HepG2 (cell line): Measurements from ENCODE around the gene MRPL38. TPM values are rescaled to one million over a fixed set of nuclear protein-coding genes. Genes with fewer than 3 reads are reported as not detected.

Source experiments
- ARID3A ChIP-seq: IDR thresholded peaks from 2 replicates; pipeline ENCODE4 v1.6.1; 2012; ENCODE audit warnings: low read depth, low read length, improper control_type of control experiment
- BHLHE40 ChIP-seq: IDR thresholded peaks from 2 replicates; pipeline ENCODE4 v1.6.1; 2011; ENCODE audit warnings: low read length, improper control_type of control experiment
- CENPBD1 ChIP-seq: sonication (generic); formaldehyde crosslinking; IDR thresholded peaks from 2 replicates; pipeline ENCODE4 v1.8.0; 2022; ENCODE audit warnings: missing genetic modification reagents, low read depth, mild to moderate bottlenecking, borderline replicate concordance
- E2F5 ChIP-seq: sonication (generic); formaldehyde crosslinking; conservative IDR thresholded peaks from 2 replicates; pipeline ENCODE4 v1.4.0; 2020; ENCODE audit warnings: missing genetic modification reagents
- ELF3 ChIP-seq: IDR thresholded peaks from 2 replicates; pipeline ENCODE4 v1.6.1; 2016; ENCODE audit warnings: missing genetic modification reagents, missing compliant biosample characterization
- FOXK2 ChIP-seq: fragments of 450-650 bp; IDR thresholded peaks from 2 replicates; pipeline ENCODE4 v1.6.1; 2016
- JUN ChIP-seq: sonication (generic); formaldehyde crosslinking; IDR thresholded peaks from 2 replicates; pipeline ENCODE4 v1.4.0; 2020; ENCODE audit warnings: mild to moderate bottlenecking, missing genetic modification reagents
- NCOA2 ChIP-seq: sonication (generic); formaldehyde crosslinking; IDR thresholded peaks from 2 replicates; pipeline ENCODE4 v1.8.0; 2022; ENCODE audit warnings: inconsistent platforms
- PAX8 ChIP-seq: sonication (generic); formaldehyde crosslinking; IDR thresholded peaks from 2 replicates; pipeline ENCODE4 v1.8.0; 2022; ENCODE audit warnings: mild to moderate bottlenecking, missing genetic modification reagents, borderline replicate concordance
- POGK ChIP-seq: sonication (generic); formaldehyde crosslinking; conservative IDR thresholded peaks from 2 replicates; pipeline ENCODE4 v1.8.0; 2022; ENCODE audit warnings: mild to moderate bottlenecking, moderate library complexity, missing genetic modification reagents
- TBL1XR1 ChIP-seq: fragments of 150-350 bp; IDR thresholded peaks from 2 replicates; pipeline ENCODE4 v1.6.1; 2014; ENCODE audit warnings: borderline replicate concordance, low read length; ENCODE audit not compliant: partially characterized antibody
- TFAP4 ChIP-seq: sonication (generic); IDR thresholded peaks from 2 replicates; pipeline ENCODE4 v1.6.1; 2016; ENCODE audit warnings: low read depth, borderline replicate concordance
- ZBTB2 ChIP-seq: sonication (generic); formaldehyde crosslinking; IDR thresholded peaks from 2 replicates; pipeline ENCODE4 v1.8.0; 2022; ENCODE audit warnings: low read depth, missing genetic modification reagents
- ZNF17 ChIP-seq: sonication (generic); formaldehyde crosslinking; IDR thresholded peaks from 2 replicates; pipeline ENCODE4 v1.5.0; 2020; ENCODE audit warnings: mild to moderate bottlenecking, missing genetic modification reagents
- ZNF234 ChIP-seq: sonication (generic); formaldehyde crosslinking; conservative IDR thresholded peaks from 2 replicates; pipeline ENCODE4 v1.5.1; 2020; ENCODE audit warnings: mild to moderate bottlenecking, missing genetic modification reagents
- ZNF33A ChIP-seq: sonication (generic); formaldehyde crosslinking; IDR thresholded peaks from 2 replicates; pipeline ENCODE4 v1.5.1; 2020; ENCODE audit warnings: missing genetic modification reagents, mild to moderate bottlenecking, moderate library complexity, borderline replicate concordance
- ZNF569 ChIP-seq: sonication (generic); formaldehyde crosslinking; IDR thresholded peaks from 2 replicates; pipeline ENCODE4 v1.5.0; 2020; ENCODE audit warnings: mild to moderate bottlenecking, missing genetic modification reagents, moderate library complexity, borderline replicate concordance
- ZNF747 ChIP-seq: sonication (generic); formaldehyde crosslinking; IDR thresholded peaks from 2 replicates; pipeline ENCODE4 v1.8.1; 2023; ENCODE audit warnings: missing genetic modification reagents, mild to moderate bottlenecking, borderline replicate concordance
- ZNF879 ChIP-seq: sonication (generic); formaldehyde crosslinking; IDR thresholded peaks from 2 replicates; pipeline ENCODE4 v1.8.1; 2023; ENCODE audit warnings: missing genetic modification reagents
- polyA plus RNA-seq, 8 experiments: library from polyadenylated mRNA; depleted of rRNA in 3 of 8; stranded (reverse) in 7 of 8; unstranded in 1 of 8; fragments of >200 nt; fragmentation: Illumina TruSeq in 4 of 8; extraction: Trizol in 4 of 8; gene quantifications; 2 replicates each; pipeline versions ENCODE4 v1.2.1 to v1.2.3, GENCODE V29; 2011 to 2016; ENCODE audit warnings: low read depth in 4 of 8, missing spikeins in 1 of 8, mixed read lengths in 1 of 8; ENCODE audit not compliant: insufficient read depth in 1 of 8
- total RNA-seq, 5 experiments: library from RNA; depleted of rRNA; stranded (reverse); fragments of >200 nt; fragmentation: Illumina TruSeq; extraction: Trizol; gene quantifications; 2 replicates each; pipeline ENCODE4 v1.2.3, GENCODE V29; 2016; ENCODE audit warnings: low read depth in 1 of 5

MRPL38 gene
- total and polyA plus RNA-seq, 2 of the 13 experiments (the other 11 are each of a cell fraction or from before 2014, with no cell fraction given) = 83.7 to 125 TPM

- TF ChIP-seq ZNF747 (CRISPR knock-in tag) (peak; percentile 98; the same call in 1 of the 2 replicates), CENPBD1 (CRISPR knock-in tag) (no peak), ARID3A (0 out of 2 replicates have a peak, but pooled peaks have one; percentile 28), ZNF33A (CRISPR knock-in tag) (0 out of 2 replicates have a peak, but pooled peaks have one; percentile 25), TBL1XR1 (peak; percentile 96), TFAP4 (peak; percentile 83; the same call in 1 of the 2 replicates), E2F5 (CRISPR knock-in tag) (no peak), FOXK2 (peak; percentile 88), BHLHE40 (no peak), PAX8 (0 out of 2 replicates have a peak, but pooled peaks have one; percentile 27), POGK (CRISPR knock-in tag) (peak; percentile 79; the same call in 1 of the 2 replicates), JUN (peak; percentile 55; the same call in 1 of the 2 replicates), ZNF569 (no peak), ZNF17 (CRISPR knock-in tag) (no peak), ELF3 (peak; percentile 85), ZNF234 (CRISPR knock-in tag) (no peak), NCOA2 (CRISPR knock-in tag) (peak; percentile 91), ZBTB2 (CRISPR knock-in tag) (no peak), ZNF879 (no peak; the same call in 1 of the 2 replicates)
Measured at GRCh38 chr17:75872434-75873351, 32.0 kb downstream of the MRPL38 start (continued).
